HG03066 (cell line): ENCODE data around the gene DSN1.
"Not testable (repeated sequence)": the region's sequence is repeated elsewhere in the genome, so short reads cannot be mapped to it uniquely, and the experiment has no call there.

Experiments
- ATAC-seq: cut with Tn5 transposase; IDR thresholded peaks from one replicate; pipeline ENCODE4 v1.9.1; 2021; ENCODE audit warnings: low read depth; ENCODE audit not compliant: unreplicated experiment

The DSN1 gene

GRCh38 chr20:36773597-36774390 is at the start of gene DSN1:
TSS of gene DSN1 (minus strand) at chr20:36773763. CDS start at chr20:36771458, 2,305 bp downstream.
- peak; percentile 82 for ATAC-seq

DNA sequence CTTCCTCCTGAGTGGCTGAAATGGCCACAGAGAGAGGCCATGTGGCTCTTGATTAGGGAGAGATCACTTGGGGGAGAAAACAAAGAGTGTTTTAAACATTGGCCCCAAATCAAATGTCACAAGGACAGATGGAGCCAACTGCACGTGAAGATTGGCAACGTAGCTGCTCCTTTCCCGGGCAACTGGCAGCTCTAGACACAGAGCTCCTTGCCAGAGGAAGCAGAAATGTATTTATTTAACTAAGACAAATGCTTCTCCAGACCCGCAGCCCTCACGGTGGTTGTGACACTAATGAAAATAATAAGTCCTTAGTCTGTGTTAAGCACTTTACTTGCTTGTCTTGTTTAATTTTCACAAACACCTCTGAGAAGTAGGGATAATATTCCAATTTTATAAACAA is 49.6 kb upstream of the DSN1 start:
- ATAC-seq, result no peak

- ATAC-seq, result no peak
Observed at GRCh38 chr20:36821964-36822437, 48.4 kb upstream of the DSN1 start.

DNA sequence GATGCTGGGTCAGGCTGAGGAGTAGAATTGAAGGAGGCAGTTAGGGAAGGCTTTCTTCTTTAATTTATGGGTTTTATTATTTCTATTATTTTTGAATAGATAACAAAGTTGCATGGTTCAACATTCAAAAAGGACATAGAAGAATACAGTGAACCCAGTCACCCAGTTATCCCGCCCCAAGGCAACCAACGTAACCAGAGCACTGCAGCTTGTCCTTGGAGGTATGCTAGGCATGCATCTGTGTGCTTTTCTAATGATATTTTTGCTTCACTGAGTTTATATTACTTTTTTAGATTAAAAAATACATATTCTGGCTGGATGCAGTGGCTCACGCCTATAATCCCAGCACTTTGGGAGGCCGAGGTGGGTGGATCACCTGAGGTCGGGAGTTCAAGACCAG is 47.4 kb upstream of the DSN1 start:
- ATAC-seq, result no peak

DNA sequence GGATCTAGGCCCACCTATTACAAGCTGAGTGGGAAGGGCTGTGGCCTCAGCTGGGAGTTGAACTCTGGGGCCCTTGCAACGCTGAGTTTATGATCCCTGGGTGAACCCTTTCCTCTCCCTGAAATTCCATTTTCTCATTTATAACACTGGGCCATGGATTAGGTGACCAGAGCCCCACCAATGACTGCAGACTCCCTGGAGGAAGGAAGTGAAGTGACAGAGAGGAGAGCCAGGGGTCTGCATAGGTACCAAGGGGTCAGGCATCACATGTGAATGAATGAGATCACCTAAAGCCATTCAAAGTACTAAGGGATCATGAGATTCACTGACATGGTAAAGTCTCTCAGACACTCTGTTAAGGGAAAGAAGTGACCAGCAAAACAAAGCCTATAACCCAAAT is 46.5 kb upstream of the DSN1 start:
- no peak for ATAC-seq

DNA sequence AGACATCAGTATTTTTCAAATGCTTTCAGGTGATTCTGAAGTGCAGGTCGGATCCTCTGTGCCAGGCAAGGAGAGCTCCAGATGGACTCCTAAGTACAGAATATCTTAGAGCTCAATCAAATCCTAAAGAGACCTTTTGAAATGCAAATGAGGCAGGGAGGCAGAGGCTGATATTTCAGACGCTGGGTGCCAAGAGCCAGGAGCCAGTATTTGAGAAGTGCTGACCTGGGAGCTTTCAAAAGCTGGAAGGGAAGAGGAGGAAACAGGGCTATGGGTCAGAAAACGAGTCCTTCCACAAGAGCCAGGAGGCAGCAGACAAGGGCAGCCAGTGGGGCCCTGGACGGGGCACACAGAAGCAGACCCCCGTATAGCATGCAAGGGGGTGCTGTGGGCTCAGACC is 46.1 kb upstream of the DSN1 start:
- no peak for ATAC-seq

DNA sequence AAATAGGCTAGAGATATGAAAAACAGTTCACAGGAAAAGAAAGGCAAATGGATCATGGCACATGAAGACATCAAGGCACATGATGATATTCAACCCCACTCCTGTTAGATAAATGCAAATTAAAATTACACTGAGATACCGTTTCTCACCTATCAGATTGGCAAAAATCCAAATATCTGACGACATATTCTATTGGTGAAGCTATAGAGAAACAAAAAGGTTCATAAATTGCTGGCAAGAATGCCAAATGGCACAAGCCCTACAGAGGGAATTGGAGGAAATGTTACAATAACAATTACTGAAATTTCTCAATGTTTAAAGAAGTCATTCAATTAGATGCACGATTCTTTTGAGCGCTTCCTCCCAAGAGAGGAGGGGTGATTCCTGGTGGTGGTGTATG is 45.3 kb upstream of the DSN1 start:
- ATAC-seq, result no peak

DNA sequence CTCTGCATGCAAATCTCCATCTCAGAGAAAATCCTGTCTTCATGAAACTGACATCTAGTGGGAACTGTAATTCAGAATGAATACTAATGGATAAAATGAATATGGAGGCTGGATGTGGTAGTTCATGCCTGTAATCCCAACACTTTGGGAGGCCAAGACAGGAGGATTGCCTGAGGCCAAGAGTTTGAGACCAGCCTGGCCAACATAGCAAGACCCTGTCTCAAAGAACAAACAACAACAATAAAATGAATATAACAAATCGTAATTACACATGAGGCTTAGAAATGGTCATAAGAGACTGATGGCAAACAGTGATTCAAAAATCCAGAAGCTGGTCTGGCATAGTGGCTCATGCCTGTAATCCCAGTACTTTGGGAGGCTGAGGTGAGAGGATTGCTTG is 44.6 kb upstream of the DSN1 start:
- no peak for ATAC-seq

DNA sequence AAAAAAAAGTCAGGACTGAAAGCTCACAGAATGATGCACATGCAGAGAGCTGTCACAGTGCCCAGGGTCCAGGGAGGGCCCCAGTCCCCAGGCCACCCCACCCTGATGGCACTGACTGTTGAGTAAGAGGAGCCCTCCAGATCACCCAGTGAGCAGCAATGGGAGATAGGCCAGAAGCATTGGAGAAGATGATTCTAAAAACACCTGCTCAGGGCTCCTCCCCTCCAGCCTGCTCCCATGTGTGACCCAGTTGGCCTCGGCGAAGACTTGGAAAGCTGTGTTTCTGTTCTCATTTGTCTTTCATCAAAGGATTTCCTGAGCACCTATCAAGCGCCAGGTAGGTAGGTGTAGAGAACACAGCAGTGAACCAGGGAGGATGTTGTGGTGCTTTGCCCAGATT is 43.9 kb upstream of the DSN1 start:
- ATAC-seq, result no peak

DNA sequence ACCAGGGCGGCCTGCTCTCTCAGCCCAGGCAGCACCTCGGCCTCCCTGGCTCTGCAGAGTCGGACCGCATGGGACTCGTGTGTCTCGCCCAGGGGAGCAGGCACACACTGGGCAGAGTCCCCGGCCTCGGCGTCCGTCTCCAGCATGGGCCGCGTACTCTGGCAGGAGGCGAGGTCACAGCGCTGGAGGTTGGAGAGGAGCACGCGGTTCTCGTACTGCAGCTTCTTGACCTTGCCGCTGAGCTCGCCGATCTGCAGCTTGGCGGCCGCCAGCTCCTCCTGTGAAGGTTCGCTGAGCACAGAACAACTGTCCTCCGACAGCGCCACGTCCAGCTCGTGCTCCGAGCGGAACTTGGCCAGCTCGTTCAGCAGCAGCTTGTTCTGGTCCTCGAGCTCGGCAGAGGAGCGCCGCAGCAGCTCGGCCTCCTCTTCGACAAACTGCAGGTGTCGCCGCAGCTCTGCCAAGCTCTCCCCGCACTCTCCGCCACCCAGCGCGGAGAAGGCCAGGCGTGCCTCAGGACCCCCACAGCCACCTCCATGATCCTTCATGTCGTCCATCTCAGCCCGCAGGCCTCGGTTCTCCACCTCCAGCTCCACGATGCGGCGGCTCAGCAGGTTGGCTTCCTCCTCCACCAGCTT is 42.0 kb upstream of the DSN1 start:
- no peak for ATAC-seq

DNA sequence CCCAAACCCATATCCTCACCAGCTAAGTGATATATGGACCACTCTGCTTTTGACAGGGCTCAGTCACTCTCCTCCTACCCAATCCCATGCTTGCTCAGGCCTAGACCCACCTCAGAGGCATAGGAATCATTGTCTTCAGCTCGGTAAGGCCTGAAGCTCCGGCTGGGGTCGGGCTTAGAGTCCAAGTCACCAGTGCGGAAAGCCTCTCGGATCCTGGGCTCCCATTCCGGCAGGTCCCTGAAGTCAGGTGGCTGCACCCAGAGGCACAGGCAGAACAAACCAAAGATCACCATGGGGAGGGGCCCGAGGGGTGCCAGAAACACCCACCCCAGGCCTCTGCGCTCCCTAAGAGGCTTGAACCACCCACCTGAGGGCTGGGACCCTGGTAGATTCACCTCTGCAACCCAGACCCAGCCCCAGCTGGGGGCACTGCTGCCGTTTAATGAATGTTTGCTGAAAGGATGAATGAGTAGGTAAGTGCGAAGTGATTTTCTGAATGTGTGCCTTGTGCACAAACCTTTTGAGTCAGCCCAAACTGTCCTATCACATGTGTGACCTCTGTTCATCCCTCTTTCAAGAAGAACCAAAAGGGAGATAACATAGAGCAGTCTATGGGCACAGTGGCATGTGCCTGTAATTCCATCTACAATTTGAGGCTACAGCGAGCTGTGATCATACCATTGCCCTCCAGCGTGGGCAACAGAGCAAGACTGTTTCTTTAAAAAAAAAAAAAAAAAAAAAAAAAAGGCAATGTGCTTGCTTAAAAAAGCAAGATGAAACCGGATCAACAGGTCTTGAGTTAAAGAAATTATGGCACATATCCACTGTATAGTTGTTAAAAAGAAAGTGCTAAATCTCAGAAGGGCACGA is 39.3 kb upstream of the DSN1 start:
- ATAC-seq, result no peak

DNA sequence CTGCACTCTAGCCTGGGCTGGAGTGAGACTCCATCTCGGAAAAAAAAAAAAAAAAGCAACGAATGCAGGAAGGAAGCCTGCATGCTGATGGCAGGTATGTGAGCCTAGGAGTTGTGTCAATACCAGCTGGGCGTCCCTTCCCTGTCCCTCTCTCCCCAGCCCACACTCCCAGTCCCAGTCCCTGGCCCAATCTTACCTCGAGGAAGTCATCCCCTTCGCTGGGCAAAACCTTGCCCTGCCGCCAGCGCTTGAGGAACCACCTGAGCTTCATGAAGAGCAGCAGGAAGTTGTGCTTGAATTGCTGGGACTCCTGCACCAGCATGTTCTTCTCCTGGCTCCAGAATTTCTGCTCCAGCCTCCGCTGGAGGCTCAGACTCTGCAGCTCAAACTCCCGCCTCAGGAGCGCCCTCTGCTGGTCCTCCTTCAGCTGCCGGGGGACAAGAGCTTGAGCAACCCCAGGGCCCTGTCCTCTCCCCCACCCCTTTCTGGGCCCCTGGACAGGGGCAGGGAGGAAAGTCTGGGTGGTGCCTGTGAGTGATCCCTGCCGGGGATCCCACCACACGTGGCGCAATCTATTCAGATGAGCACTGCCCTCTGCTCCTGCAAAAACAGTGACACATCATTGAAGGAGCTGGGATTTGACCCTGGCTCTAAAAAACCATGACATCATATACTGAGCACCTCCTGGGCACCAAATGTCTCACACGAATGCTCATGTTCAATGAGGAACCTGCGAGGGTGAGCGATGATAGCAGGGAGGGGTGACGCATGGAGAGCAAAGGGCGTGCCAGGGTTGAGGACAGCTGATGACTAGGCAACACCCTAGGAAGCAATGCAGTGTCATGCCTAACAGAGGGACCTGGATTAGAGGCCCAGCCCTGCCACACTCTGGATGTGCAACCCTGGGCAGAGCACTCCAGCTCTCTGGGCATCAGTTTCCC is 35.0 kb upstream of the DSN1 start:
- ATAC-seq, result no peak

GRCh38 chr20:36806049-36806448 is 32.5 kb upstream of the DSN1 start:
- ATAC-seq, result no peak

DNA sequence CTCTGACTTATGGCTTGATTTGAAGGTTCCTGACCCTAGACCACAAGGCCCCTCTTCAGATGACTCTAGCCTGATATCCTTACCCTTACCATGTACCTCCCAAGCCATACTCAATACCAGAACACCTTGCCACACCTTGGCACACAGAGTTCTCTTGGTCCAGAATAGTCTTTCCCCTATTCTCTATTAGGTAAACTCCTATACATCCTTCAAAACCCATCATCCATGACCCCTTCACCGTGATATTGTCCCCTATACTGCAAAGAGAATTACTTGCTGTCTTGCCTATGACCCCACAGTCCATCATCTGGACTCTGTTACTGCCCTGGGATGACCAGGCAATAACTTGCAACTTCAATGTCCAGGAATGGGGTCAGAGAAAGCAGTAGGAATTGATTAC is 31.8 kb upstream of the DSN1 start:
- ATAC-seq, result no peak

- ATAC-seq, result no peak
Observed at GRCh38 chr20:36804425-36804824, 30.9 kb upstream of the DSN1 start.

DNA sequence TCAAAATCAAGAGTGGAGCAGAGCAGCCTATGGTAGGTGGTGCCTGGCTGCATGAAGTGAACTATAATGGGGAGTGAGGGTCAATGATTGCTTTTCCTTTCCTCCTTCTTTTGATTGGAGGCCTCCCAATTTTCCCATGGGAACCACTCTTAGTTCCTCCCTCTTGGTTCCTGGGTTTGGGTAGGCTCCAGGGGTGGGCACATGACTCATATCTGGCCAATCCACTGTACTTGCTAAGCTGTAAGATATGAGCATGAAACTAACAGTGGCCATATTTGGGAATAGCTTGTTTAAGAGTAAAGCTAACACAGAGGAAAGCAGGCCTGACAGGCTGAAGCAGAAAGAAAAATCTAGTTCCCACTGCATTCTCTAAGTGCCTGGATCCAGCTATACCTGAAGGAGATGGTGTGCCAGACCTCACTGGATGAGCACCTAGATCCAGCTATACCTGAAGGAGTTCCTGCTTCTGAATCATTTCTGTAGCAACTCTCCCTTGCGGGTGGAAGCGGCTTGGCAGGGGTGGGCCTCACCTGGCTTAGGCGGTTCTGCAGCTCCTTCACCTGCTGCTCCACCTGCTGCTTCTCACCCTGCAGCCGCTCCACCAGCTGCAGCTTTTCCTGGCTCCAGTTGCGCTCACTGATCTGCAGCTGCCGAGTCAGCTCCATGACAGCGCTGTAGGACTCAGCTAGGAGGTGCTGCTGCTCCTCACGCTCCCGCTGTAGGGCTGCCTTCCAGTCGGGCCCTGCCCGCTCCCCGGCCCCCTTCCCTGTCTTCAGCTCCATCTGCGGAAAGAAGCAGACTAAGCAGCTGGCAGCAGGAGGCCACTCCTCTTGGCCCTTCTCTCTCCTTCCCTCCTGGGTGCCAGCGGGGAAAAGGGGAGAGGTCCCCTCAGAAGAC is 29.0 kb upstream of the DSN1 start:
- no peak for ATAC-seq

GRCh38 chr20:36800410-36800809 is 26.8 kb upstream of the DSN1 start:
- ATAC-seq, result no peak

DNA sequence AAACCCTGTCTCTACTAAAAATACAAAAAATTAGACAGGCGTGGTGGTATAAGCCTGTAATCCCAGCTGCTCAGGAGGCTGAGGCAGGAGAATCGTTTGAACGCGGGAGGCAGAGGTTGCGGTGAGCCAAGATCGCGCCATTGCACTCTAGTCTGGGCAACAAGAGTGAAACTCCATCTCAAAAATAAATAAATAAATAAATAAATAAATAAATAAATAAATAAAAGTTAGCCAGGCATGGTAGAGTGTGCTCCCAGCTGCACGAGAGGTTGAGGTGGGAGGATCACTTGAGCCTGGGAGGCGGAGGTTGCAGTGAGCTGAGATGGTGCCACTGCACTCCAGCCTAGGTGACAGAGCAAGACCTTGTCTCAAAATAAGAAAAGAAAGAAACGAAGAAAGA is 25.8 kb upstream of the DSN1 start:
- ATAC-seq, result not testable (repeated sequence)

DNA sequence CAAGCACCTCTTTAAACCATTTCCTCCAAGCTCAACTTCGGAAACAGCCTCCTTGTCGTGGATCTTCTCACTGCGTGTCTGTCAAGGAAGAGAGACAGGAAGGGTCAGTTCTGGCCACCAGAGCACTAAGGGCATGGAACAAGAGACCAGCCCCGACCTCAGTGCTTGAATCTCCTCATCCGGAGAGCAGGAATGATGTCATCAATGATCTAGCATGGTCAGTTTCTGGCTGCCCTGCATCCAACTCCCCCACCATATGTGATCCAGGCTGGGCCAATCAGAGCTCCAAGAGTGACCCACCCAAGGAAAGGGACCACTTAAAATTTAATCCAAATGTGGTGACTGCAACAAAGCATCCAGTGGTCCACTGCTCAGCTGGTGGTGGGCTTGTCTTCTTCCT is 23.3 kb upstream of the DSN1 start:
- ATAC-seq, result no peak
